Left ventricle myocardium inferior (tissue), 1 donor: ENCODE data around the gene BTD. TPM values are rescaled to one million over a fixed set of nuclear protein-coding genes. Genes with fewer than 3 reads are reported as not detected.

Source experiments
- DNase-seq: peaks from one replicate; pipeline ENCODE4 v3.0.0-alpha.2; 2020
- H3K27ac ChIP-seq: fragments of 200-600 bp; replicated peaks from 2 replicates; pipeline ENCODE4 v1.8.0; 2021
- H3K27me3 ChIP-seq: fragments of 200-600 bp; 2 replicates; pipeline ENCODE4 v1.8.0; 2021; ENCODE audit warnings: low read depth
- H3K36me3 ChIP-seq: fragments of 200-600 bp; 2 replicates; pipeline ENCODE4 v1.8.0; 2021
- H3K4me1 ChIP-seq: fragments of 200-600 bp; 2 replicates; pipeline ENCODE4 v1.8.0; 2021
- H3K4me3 ChIP-seq: fragments of 200-600 bp; 2 replicates; pipeline ENCODE4 v1.8.0; 2021; ENCODE audit warnings: mild to moderate bottlenecking, moderate library complexity
- H3K9me3 ChIP-seq: fragments of 200-600 bp; replicated peaks from 2 replicates; pipeline ENCODE4 v1.8.0; 2021
- intact Hi-C: fragments of 100-400 bp; cut with micrococcal nuclease; formaldehyde crosslinking; loops from one replicate; pipeline ENCODE4 v1.11.0; 2022
- total RNA-seq: library from RNA; stranded (reverse); fragmentation: NEBNext Ultra II Directional; extraction: Animal tissue kit (Norgen Biotek cat#: 25700); gene quantifications from one replicate; pipeline ENCODE4 v1.2.1, GENCODE V29; 2021
- TF ChIP-seq, protein P1 (sequence below): fragments of 200-600 bp; IDR thresholded peaks from 2 replicates; pipeline ENCODE4 v1.8.0; 2021; ENCODE audit warnings: antibody characterized with exemption, mild to moderate bottlenecking, borderline replicate concordance
- donor health status: DM: no; HTN: yes; CAD: no; lungs with severe emphysema.

The BTD gene
- total RNA-seq, 1 donor from 2014 or later, result 9.2 TPM

DNA sequence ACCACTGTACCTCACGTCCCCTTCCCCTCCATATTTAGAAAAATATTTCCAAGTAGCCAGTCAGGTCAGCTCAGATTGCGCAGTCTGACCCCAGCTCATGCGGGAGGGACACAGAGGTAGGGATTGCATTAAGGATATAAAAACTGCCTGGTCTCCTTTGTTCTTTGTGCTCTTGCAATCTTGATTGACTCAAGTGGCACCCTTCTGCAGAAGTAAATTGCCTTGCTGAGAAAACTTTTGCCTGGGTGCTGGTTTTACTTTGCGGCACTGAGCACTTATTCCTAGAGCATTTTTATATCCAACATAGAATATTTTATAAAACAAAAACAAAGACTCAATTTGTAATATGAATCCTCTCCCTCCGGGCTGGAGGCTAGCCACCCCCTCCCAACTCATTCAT lies 54.8 kb downstream of the BTD start:
- no peak for DNase-seq

DNA sequence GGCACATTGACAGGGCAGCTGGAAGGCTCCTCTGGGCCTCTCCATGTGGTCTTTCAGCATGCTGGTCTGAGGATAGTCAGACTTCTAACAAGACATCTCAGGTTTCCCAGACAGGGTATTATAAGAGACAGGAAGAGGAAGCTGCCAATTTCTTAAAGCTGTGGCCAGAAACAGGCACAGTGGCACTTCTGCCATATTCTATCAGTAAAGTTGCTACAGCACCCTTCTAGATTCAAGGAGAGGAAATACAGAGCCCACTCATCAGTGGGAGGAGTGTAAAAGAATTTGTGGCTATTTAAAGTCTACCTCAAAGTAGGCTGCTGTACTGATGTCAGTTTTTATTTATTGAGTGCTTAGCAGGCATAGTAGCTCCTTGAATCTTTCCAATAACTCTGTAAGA lies 55.5 kb downstream of the BTD start:
- Histone ChIP-seq H3K36me3 (peaks cover 9% of the 10 kb centered on the region), H3K4me1 (no peaks in the 10 kb centered on the region), H3K9me3 (peaks cover 28% of the 10 kb centered on the region), H3K27me3 (no peaks in the 10 kb centered on the region), H3K27ac (no peak overlapping the region), H3K4me3 (no peak overlapping the region)
- TF ChIP-seq, protein P1, sequence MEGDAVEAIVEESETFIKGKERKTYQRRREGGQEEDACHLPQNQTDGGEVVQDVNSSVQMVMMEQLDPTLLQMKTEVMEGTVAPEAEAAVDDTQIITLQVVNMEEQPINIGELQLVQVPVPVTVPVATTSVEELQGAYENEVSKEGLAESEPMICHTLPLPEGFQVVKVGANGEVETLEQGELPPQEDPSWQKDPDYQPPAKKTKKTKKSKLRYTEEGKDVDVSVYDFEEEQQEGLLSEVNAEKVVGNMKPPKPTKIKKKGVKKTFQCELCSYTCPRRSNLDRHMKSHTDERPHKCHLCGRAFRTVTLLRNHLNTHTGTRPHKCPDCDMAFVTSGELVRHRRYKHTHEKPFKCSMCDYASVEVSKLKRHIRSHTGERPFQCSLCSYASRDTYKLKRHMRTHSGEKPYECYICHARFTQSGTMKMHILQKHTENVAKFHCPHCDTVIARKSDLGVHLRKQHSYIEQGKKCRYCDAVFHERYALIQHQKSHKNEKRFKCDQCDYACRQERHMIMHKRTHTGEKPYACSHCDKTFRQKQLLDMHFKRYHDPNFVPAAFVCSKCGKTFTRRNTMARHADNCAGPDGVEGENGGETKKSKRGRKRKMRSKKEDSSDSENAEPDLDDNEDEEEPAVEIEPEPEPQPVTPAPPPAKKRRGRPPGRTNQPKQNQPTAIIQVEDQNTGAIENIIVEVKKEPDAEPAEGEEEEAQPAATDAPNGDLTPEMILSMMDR, result no peak
- DNase-seq, result no peak
- intact Hi-C loops, result no loop called here

More for the DNA sequence above, 54.8 kb downstream of the BTD start:
- Histone ChIP-seq H3K4me1 (no peaks in the 10 kb centered on the region), H3K27ac (no peak overlapping the region), H3K4me3 (no peak overlapping the region), H3K27me3 (no peaks in the 10 kb centered on the region), H3K9me3 (peaks cover 28% of the 10 kb centered on the region), H3K36me3 (peaks cover 9% of the 10 kb centered on the region)
- TF ChIP-seq, protein P1, result no peak
- intact Hi-C loops, result no loop called here

DNA sequence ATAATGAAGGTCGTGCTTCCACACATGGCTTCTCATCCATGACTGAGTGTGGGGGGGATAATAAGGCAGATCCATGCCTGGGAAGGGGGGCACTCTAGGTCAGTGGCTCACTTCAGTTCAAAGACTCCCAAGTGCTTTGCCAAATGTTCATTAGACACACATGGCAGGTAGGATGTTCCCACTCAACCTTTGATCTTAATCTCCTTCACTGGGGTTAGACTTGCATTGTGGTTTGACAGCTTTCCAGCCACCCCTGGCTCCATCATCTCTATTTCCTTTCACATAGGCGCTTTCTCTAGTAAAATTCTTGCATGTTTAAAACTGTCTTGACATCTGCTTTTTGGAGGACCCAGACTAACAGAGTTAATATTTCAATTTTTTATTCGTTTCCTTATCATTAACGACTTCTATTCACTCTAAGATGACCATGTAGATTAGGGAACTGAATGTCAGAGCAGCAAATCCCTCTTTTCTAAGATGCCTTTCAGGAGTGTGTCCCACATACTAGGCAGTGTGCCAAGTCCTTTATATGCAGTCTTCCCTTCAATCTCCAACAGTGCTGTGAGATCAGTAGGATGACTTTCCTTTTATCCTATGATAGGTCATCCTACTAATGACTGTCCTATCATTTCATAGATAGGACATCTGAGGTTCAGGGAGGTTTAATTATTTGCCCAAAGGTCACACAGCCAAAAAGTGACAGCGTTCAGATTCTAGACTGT lies 57.9 kb downstream of the BTD start:
- Histone ChIP-seq H3K4me1 (no peaks in the 10 kb centered on the region), H3K27ac (no peak overlapping the region), H3K27me3 (no peaks in the 10 kb centered on the region), H3K9me3 (peaks cover 28% of the 10 kb centered on the region), H3K4me3 (no peak overlapping the region), H3K36me3 (peaks cover 9% of the 10 kb centered on the region)
- intact Hi-C loops, result no loop called here
- TF ChIP-seq, protein P1, result no peak
- no peak for DNase-seq

DNA sequence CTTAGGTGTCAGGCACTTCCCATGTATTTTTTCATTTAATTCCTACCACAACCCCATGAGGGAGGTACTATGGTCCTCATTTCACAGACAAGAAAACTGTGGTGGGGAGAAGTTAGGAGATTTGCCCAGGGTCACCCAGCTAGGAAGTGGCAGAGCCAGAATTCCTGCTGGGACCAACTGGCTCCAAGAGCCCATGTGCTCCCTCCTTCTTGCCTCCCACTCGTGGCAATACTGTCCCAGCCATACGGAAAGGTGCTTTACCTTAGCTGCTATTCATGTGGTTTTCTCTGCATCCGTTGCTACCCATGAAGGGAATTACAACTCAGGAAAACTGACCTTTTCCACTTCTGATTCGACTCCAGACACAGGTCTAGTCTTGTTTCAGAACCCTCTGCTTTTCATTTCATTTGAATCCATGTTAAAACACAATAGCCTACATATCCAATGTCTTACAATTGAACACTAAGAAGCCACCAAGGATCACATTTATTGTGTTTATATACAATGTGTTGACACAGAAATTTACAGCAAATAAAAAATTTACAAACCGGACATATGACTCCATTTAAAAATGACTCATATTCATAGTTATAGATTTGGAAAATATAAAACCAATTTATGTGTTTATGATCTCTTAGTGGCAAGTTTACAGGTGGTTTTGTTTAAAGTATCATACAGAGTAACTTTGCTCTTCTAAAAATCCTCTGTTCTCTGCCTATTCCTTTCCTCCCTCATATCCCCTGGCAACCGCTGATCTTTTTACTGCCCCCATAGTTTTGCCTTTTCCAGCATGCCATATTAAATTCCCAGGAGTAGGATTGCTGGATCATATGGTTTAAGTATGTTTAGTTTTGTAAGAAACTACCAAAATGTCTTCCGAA lies 58.8 kb downstream of the BTD start:
- H3K4me3 ChIP-seq, result no peak overlapping the region
- peaks cover 23% of the 10 kb centered on the region for H3K9me3 ChIP-seq
- peaks cover 9% of the 10 kb centered on the region for H3K36me3 ChIP-seq
- no peaks in the 10 kb centered on the region for H3K4me1 ChIP-seq
- TF ChIP-seq, protein P1, result no peak
- no peak overlapping the region for H3K27ac ChIP-seq
- DNase-seq, result no peak
- intact Hi-C loops, result no loop called here
- no peaks in the 10 kb centered on the region for H3K27me3 ChIP-seq

DNA sequence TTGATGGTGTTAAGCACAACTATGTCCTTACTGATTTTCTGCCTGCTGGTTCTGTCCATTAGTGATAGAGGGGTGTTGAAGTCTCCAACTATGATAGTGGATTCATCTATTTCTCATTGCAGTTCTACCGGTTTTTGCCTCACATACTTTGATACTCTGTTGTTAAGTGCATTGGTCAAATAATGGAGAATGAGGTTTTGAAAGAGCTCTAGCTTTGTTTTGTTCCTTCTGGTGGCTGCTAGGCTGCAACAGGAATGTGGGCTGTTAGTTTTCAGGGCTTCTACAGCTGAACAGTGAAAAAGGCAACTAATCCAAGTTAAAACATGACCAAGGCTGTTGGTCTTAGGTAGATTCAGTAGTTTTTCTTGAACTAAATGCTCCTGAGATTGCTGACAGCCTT lies 62.6 kb downstream of the BTD start:
- intact Hi-C loops, result no loop called here
- H3K27ac ChIP-seq, result no peak overlapping the region
- no peaks in the 10 kb centered on the region for H3K9me3 ChIP-seq
- TF ChIP-seq, protein P1, result no peak
- H3K36me3 ChIP-seq, result peaks cover 12% of the 10 kb centered on the region
- peaks cover 6% of the 10 kb centered on the region for H3K4me1 ChIP-seq
- no peak for DNase-seq
- H3K4me3 ChIP-seq, result no peak overlapping the region
- no peaks in the 10 kb centered on the region for H3K27me3 ChIP-seq
